Cardiac muscle cell (in vitro differentiated cells and primary cell): ENCODE data around the gene CENPB. TPM values are rescaled to one million over a fixed set of nuclear protein-coding genes. Genes with fewer than 3 reads are reported as not detected.

Experiments
- DNase-seq, 2 donors: peaks; one replicate each; pipeline versions ENCODE4 v3.0.0 to v3.0.0-alpha.2; 2010 to 2017; ENCODE audit warnings: low read depth in 1 of 2, low spot score in 1 of 2
- H3K27ac ChIP-seq: fragments of 200-600 bp; sonication (generic); 2 replicates; pipeline ENCODE4 v1.5.1; 2016
- H3K27me3 ChIP-seq: fragments of 200-600 bp; sonication (generic); 2 replicates; pipeline ENCODE4 v1.6.0; 2016; ENCODE audit warnings: control low read depth
- H3K36me3 ChIP-seq: fragments of 200-600 bp; sonication (generic); 2 replicates; pipeline ENCODE4 v1.5.1; 2016; ENCODE audit warnings: control low read depth
- H3K4me1 ChIP-seq: fragments of 200-600 bp; sonication (generic); 2 replicates; pipeline ENCODE4 v1.8.1; 2017; ENCODE audit warnings: low read depth, mild to moderate bottlenecking, mixed run types
- H3K4me3 ChIP-seq: fragments of 200-600 bp; sonication (generic); 2 replicates; pipeline ENCODE4 v1.5.1; 2016; ENCODE audit warnings: mild to moderate bottlenecking
- H3K9me3 ChIP-seq: fragments of 200-600 bp; sonication (generic); 2 replicates; pipeline ENCODE4 v1.5.1; 2017; ENCODE audit warnings: low read depth, mild to moderate bottlenecking, control low read depth
- polyA plus RNA-seq: library from polyadenylated mRNA; unstranded; fragments of >200 nt; fragmentation: Nextera tagmentation; extraction: Ambion mirVana; gene quantifications from 2 replicates; pipeline ENCODE4 v1.2.1, GENCODE V29; 2016
- total RNA-seq: library from RNA; depleted of rRNA; stranded (reverse); fragments of >200 nt; gene quantifications from 2 replicates; pipeline ENCODE4 v1.2.3, GENCODE V29; 2016
- TF ChIP-seq, protein P1 (sequence below): IDR thresholded peaks from 2 replicates; pipeline ENCODE4 v1.5.1; 2012; ENCODE audit warnings: low read depth, mild to moderate bottlenecking, low read length

Gene CENPB
- total and polyA plus RNA-seq, 2 experiments from 2014 or later, result 12.5 to 47.6 TPM

DNA sequence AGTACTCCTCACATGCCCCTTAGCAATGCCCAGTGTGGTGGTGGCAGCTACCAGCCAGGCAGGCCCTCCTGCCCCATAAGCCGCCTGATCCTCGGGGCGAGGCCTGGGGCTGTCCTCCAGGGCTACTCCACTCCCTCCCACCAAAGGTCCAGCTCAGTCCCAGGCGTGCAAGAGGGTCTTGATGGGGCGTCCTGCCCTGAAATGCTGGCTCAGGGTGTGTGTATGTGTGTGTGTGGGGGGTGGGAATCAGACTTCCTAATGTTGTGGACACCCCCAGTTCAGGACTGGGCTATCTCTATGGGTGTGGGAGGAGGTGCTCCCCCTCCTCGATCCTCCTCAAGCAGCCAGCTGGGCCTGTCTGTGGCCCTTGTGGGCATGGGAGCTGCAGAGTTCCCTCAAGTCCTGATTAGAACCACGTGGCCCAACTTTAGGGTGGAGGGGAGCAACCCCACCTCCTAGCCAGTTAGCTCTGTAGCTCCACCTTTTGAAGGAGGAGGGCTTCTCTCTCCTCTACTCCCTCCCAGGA is 46.6 kb downstream of the CENPB start:
- DNase-seq, result no peak
- Histone ChIP-seq H3K27me3 (peaks cover 8% of the 10 kb centered on the region), H3K36me3 (no peaks in the 10 kb centered on the region), H3K4me3 (no peak overlapping the region), H3K27ac (no peak overlapping the region), H3K4me1 (no peaks in the 10 kb centered on the region), H3K9me3 (no peaks in the 10 kb centered on the region)
- TF ChIP-seq, protein P1, sequence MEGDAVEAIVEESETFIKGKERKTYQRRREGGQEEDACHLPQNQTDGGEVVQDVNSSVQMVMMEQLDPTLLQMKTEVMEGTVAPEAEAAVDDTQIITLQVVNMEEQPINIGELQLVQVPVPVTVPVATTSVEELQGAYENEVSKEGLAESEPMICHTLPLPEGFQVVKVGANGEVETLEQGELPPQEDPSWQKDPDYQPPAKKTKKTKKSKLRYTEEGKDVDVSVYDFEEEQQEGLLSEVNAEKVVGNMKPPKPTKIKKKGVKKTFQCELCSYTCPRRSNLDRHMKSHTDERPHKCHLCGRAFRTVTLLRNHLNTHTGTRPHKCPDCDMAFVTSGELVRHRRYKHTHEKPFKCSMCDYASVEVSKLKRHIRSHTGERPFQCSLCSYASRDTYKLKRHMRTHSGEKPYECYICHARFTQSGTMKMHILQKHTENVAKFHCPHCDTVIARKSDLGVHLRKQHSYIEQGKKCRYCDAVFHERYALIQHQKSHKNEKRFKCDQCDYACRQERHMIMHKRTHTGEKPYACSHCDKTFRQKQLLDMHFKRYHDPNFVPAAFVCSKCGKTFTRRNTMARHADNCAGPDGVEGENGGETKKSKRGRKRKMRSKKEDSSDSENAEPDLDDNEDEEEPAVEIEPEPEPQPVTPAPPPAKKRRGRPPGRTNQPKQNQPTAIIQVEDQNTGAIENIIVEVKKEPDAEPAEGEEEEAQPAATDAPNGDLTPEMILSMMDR, result no peak

DNA sequence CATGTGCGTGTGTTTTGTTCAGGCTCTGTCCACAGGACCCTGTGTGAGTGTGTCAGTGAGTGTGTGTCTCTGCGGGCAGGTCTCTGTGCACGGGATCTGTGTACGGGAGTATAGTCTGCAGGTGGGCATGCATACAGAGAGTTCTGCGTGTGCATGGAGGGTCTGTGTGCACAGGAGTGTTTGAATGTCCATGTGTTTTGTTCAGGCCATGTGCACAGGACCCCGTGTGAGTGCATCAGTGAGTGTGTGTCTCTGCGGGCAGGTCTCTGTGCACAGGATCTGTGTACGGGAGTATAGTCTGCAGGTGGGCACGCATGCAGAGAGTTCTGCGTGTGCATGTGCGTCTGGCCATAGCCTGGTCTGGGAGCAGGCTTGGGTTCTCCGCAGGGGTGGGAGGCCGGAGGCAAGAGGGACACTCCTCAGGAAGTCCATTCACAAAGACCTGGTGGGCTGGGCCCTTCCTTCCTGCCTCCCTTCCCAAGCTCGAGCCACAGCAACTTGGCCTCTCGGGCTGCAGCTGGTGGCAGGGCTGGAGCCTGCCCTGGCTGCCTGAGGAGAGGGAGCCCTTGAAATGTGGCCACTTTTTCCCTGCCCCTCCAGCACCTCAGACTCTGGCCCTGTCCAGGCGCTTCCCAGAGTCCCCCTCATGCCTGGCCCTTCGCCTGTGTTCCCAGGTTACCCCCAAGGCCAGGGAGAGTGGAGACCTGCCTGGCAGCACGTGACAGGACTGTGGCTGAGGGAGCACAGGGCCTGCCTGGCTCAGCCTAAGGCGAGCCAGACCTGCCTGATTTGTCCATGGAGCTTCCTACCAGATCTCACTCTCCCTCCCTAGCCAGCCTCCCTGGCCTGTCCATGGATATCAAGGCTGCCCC is 47.2 kb downstream of the CENPB start:
- Histone ChIP-seq H3K4me1 (no peaks in the 10 kb centered on the region), H3K36me3 (no peaks in the 10 kb centered on the region), H3K27me3 (peaks cover 2% of the 10 kb centered on the region), H3K4me3 (no peak overlapping the region), H3K9me3 (no peaks in the 10 kb centered on the region), H3K27ac (no peak overlapping the region)
- DNase-seq, result no peak
- TF ChIP-seq, protein P1, result no peak

DNA sequence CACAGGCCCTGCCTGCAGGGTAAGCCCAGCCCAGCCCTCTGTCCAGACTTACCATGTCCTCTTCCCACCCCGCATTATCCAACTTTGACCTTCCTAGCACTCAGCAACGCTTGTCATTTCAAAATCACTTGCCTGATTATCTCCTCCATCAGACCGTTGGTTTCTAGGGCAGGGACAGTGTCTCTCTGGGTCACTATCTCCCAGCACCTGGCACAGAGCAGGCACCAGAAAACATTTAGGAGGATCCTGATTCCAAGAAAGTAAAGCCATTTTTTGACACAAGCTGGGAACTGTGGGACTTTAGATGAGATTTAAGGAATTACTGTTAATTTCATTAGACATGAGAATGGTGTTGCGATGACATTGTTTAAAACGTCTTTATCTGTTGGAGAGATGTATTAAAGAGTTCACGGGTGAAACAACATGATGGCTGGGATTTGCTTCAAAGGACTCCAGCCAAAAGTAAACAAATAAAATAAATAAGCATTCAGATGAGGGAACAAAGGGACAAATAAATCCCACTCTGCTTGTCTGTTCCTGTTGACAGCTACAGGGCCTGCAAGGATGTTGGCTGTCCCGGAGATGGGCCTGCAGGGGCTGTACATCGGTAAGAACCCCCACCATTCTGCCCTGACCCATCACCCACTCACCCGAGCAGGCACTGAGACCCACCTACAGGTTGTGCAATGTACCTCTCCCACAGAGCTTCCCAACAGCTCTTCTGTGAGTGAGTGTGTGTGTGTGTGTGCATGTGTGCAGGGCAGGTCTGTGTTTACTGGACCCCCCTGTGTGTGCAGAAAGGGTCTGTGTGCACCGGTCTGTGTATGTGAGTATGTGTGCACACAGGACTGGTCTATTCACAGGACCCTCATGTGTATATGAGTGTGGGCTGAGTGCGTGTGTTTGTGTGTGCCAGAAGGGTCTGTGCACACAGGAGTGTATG is 48.2 kb downstream of the CENPB start:
- TF ChIP-seq, protein P1, result no peak
- H3K27me3 ChIP-seq, result no peaks in the 10 kb centered on the region
- H3K9me3 ChIP-seq, result no peaks in the 10 kb centered on the region
- no peaks in the 10 kb centered on the region for H3K4me1 ChIP-seq
- no peak overlapping the region for H3K27ac ChIP-seq
- H3K36me3 ChIP-seq, result no peaks in the 10 kb centered on the region
- DNase-seq, result no peak
- H3K4me3 ChIP-seq, result no peak overlapping the region

DNA sequence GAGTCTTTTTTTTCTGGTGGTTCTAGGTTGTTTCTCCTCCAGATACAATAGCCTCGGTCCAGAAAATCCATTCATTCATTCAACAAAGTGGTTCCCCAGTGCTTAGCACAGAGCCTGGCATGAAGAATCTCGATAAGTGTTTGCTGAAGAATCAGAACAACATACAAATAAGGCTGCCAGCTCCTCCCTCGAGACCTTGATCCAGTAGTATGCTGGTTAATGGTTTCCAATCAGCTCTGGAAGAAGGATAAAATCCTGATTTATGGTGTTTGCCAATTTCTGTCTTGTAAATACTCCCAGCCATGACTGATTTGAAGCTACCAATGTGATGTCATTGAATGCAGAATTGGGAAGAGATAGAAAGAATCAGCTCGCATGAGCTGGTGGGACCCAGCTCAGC is 50.8 kb downstream of the CENPB start:
- Histone ChIP-seq H3K9me3 (no peaks in the 10 kb centered on the region), H3K36me3 (no peaks in the 10 kb centered on the region), H3K4me3 (no peak overlapping the region), H3K27me3 (peaks cover 14% of the 10 kb centered on the region), H3K27ac (no peak overlapping the region), H3K4me1 (no peaks in the 10 kb centered on the region)
- no peak for DNase-seq
- TF ChIP-seq, protein P1, result no peak

DNA sequence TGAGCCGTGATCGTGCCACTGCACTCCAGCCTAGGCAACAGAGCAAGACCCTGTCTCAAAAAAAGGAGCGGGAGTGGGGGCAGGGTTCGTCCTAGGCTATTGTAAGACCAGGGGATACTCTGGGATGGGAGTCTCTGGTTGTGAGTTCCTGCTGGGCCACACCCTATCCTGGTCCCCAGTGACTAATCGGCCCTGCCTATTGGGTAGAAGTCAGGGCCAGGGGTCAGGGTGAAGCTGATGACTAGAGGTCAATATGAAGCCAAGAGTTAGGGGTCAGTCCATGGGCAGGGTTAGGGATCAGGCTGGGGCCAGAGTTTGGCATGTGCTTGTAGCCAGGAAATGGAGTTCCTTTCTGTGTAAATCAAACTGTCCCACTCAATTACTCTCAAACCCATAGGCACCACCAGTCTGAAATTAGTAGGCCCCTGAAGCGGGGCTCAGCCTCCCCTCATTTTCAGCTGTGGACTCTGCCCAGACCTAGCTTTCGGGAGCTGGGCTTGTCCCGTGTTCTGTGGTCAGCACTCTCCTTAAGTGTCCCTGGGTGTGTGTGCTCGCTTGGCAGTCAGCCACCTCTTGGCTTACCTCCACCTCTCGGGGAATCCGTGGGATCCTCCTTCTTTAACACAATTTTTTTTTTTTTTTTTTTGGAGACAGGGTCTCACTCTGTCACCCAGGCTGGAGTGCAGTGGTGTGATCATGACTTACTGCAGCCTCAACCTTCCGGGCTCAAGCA is 52.3 kb downstream of the CENPB start:
- TF ChIP-seq, protein P1, result no peak
- H3K9me3 ChIP-seq, result no peaks in the 10 kb centered on the region
- no peak for DNase-seq
- H3K27me3 ChIP-seq, result peaks cover 20% of the 10 kb centered on the region
- H3K36me3 ChIP-seq, result no peaks in the 10 kb centered on the region
- H3K27ac ChIP-seq, result no peak overlapping the region
- H3K4me1 ChIP-seq, result no peaks in the 10 kb centered on the region
- no peak overlapping the region for H3K4me3 ChIP-seq
